Erythroblast (primary cell): ENCODE measurements around the gene CD7.

Experiments used
- GATA1 ChIP-seq: IDR thresholded peaks from 2 replicates; pipeline ENCODE4 v1.6.1; 2011; ENCODE audit warnings: low read depth, mild to moderate bottlenecking, control low read depth, low read length, moderate library complexity
- POLR2A ChIP-seq: IDR thresholded peaks from 2 replicates; pipeline ENCODE4 v1.6.1; 2011; ENCODE audit warnings: mild to moderate bottlenecking, low read length

GRCh38 chr17:82311971-82312370, 5.4 kb downstream of the CD7 start:
- no peak for TF ChIP-seq POLR2A
- no peak for TF ChIP-seq GATA1
